ENCODE measurements around the gene MOV10L1.

The MOV10L1 gene

DNA sequence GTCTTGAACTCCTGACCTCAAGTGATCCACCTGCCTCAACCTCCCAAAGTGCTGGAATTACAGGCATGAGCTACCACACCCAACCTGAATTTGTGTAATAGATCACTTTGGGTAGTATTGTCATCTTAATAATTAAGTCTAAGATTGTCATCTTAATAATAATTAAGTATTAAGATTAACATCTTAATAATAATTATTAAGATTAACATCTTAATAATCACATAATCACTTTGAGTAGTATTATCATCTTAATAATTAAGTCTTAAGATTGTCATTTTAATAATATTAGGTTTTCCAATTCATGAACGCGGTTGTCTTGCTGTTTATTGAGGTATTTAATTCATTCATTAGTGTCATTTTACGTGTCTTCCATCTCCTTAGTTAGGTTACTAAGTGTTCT is 8.2 kb downstream of the MOV10L1 start:
- Histone ChIP-seq H3K4me1 (ENCODE audit: control insufficient read depth, insufficient read depth, low read length) (no peaks in the 10 kb centered on the region), H3K9ac (ENCODE audit: low read depth, low read length) (no peak overlapping the region), H3K27me3 (ENCODE audit: control insufficient read depth, insufficient read depth, low read length) (no peaks in the 10 kb centered on the region), H3K4me3 (ENCODE audit: low read depth, low read length) (no peak overlapping the region), H3K9me3 (ENCODE audit: control insufficient read depth, insufficient read depth, low read length) (no peaks in the 10 kb centered on the region), H3K36me3 (ENCODE audit: control insufficient read depth, insufficient read depth, low read length) (no peaks in the 10 kb centered on the region)

DNA sequence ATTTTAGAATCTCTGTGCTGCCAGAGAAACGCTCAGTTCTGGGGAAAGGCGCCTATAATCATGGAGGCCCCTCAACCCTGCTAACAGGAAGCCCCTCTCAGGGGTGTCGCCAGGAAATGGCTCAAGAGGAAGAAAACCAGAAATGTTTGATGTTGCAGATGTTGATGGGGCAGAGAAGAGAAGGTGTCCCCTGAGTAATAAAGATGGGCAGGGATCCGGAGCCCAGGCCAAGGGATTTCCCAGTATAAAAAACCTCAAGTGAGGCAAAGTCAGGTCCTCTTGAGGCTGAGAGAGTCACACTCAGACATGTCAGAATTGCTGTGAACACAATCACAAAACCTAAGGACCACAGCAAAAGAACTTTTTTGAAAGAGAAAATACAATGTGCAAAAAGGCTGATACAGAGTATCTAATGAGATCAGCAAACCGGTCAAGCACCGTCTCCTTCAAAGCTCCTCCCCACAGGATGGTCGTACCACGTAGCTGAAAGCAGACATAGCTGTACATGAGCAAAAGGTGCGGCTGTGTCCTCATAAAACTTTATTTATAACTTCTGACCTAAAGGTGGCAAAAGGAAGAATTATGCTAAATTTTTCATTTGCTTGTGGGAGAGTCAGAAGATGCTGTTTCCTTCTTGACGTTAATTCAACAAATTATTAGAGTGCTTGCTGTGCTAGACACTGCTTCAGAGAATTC is 12.2 kb downstream of the MOV10L1 start:
- Histone ChIP-seq H3K4me1 (ENCODE audit: control insufficient read depth, insufficient read depth, low read length) (no peaks in the 10 kb centered on the region), H3K9me3 (ENCODE audit: control insufficient read depth, insufficient read depth, low read length) (no peaks in the 10 kb centered on the region), H3K4me3 (ENCODE audit: low read depth, low read length) (no peak overlapping the region), H3K9ac (ENCODE audit: low read depth, low read length) (no peak overlapping the region), H3K36me3 (ENCODE audit: control insufficient read depth, insufficient read depth, low read length) (no peaks in the 10 kb centered on the region), H3K27me3 (ENCODE audit: control insufficient read depth, insufficient read depth, low read length) (no peaks in the 10 kb centered on the region)

DNA sequence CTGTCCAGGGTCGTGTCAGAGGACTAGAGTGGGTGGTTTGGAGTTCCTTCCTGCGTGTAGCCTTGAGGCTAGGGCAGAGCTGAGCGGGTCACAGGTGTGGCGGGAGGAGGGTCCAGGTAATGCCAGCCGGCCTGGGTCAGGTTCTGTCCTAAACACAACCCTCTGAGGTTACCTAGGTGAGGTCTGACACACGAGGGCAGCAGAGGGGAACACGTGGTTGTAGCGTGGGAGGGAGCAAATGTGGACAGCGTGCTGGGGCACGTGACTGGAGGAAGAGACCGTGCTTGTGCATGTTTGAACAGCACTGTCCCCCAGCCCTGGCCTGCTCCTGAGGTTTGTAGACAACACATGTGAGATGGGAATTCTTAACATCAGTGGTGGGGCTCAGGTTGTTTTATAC is 13.1 kb downstream of the MOV10L1 start:
- H3K9ac ChIP-seq (ENCODE audit: low read depth, low read length), result no peak overlapping the region
- no peaks in the 10 kb centered on the region for H3K36me3 ChIP-seq (ENCODE audit: control insufficient read depth, insufficient read depth, low read length)
- H3K4me3 ChIP-seq (ENCODE audit: low read depth, low read length), result no peak overlapping the region
- H3K27me3 ChIP-seq (ENCODE audit: control insufficient read depth, insufficient read depth, low read length), result no peaks in the 10 kb centered on the region
- no peaks in the 10 kb centered on the region for H3K4me1 ChIP-seq (ENCODE audit: control insufficient read depth, insufficient read depth, low read length)
- no peaks in the 10 kb centered on the region for H3K9me3 ChIP-seq (ENCODE audit: control insufficient read depth, insufficient read depth, low read length)

DNA sequence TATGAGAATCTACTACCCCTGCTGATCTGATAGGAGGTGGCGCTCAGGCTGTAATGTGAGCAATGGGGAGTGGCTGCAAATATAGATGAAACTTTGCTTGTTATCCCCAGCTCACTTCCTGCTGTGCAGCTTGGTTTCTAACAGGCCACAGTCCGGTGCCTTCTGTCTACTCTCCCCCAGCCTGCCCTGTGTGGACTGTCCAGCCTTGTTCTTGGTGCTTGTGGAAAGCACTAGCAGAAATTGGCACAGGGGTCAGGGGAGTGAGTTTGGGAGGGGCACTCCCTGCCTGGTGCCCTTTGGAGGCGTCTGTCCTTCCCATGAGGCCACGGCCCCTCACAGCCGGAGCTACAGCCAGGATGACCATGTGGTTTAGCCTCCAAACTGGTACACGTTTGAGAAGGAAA is 14.3 kb downstream of the MOV10L1 start:
- H3K27me3 ChIP-seq (ENCODE audit: control insufficient read depth, insufficient read depth, low read length), result no peaks in the 10 kb centered on the region
- no peak overlapping the region for H3K4me3 ChIP-seq (ENCODE audit: low read depth, low read length)
- no peaks in the 10 kb centered on the region for H3K4me1 ChIP-seq (ENCODE audit: control insufficient read depth, insufficient read depth, low read length)
- H3K9me3 ChIP-seq (ENCODE audit: control insufficient read depth, insufficient read depth, low read length), result no peaks in the 10 kb centered on the region
- no peaks in the 10 kb centered on the region for H3K36me3 ChIP-seq (ENCODE audit: control insufficient read depth, insufficient read depth, low read length)
- H3K9ac ChIP-seq (ENCODE audit: low read depth, low read length), result no peak overlapping the region

DNA sequence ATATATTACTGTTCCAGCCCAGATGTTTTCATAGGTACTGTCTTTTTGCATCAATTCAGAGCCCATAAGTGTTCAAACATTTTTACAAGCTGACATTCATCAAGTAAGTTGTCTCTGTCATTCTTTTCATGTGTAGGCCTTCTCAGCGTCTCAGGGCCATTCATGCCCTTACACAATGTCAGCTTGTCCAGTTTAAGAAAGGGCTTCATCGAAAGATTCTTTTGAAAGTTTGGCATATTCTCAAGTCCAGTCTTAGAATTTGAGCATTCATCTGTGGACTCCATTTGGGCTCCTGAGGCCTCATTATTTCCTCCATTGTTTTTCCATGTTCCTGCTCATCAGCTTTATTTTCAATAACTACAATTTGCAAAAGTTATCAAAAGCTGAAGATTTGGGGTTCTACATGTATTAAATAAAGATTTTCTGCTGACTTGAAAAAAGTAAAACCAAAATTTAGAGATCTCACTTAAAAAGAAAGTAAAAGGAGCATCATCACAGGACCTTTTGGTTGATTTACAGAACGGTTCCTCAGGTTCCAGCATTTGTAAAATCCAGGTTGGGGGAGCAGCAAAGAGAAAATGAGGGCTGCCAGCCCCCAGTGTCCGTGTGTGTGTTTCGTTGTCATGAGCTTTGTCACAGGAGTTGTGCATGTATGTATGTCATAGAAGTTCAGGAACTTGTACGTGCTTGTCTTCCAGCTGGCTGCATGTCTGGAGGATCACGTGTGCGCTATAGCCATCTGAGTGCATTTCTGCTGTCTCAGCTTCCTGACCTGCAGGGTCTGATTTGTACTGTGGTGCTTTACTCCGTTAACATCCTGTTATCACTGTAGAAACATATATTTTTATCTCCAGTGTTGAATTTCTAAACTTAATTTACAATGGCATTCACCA is 15.6 kb downstream of the MOV10L1 start:
- H3K4me3 ChIP-seq (ENCODE audit: low read depth, low read length), result no peak overlapping the region

DNA sequence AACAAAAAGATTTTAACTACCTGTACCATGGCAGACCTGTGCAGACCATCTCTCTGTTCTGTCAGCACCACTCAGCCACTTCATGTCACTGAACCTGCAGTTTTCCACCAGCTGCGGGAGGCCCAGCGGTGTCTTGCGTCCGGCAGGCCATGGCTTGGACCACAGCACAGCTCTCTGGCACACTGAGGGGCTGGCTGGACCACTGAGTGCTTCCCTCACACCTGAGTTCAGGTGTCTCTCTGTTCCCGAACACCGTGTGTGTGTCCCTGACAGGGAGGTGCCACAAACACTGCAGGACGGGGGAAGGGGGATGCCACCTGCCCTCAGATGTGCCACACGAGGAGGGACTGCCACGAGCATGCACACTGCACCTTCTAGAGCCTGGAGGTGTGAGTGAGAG is 17.7 kb downstream of the MOV10L1 start:
- H3K4me3 ChIP-seq (ENCODE audit: low read depth, low read length), result no peak overlapping the region
- no peaks in the 10 kb centered on the region for H3K27me3 ChIP-seq (ENCODE audit: control insufficient read depth, insufficient read depth, low read length)
- H3K36me3 ChIP-seq (ENCODE audit: control insufficient read depth, insufficient read depth, low read length), result no peaks in the 10 kb centered on the region
- H3K9me3 ChIP-seq (ENCODE audit: control insufficient read depth, insufficient read depth, low read length), result no peaks in the 10 kb centered on the region
- peaks cover 3% of the 10 kb centered on the region for H3K4me1 ChIP-seq (ENCODE audit: control insufficient read depth, insufficient read depth, low read length)
- H3K9ac ChIP-seq (ENCODE audit: low read depth, low read length), result no peak overlapping the region

More for the DNA sequence above, 15.6 kb downstream of the MOV10L1 start:
- Histone ChIP-seq H3K27me3 (ENCODE audit: control insufficient read depth, insufficient read depth, low read length) (no peaks in the 10 kb centered on the region), H3K36me3 (ENCODE audit: control insufficient read depth, insufficient read depth, low read length) (no peaks in the 10 kb centered on the region), H3K9ac (ENCODE audit: low read depth, low read length) (no peak overlapping the region), H3K4me1 (ENCODE audit: control insufficient read depth, insufficient read depth, low read length) (no peaks in the 10 kb centered on the region), H3K9me3 (ENCODE audit: control insufficient read depth, insufficient read depth, low read length) (no peaks in the 10 kb centered on the region)

DNA sequence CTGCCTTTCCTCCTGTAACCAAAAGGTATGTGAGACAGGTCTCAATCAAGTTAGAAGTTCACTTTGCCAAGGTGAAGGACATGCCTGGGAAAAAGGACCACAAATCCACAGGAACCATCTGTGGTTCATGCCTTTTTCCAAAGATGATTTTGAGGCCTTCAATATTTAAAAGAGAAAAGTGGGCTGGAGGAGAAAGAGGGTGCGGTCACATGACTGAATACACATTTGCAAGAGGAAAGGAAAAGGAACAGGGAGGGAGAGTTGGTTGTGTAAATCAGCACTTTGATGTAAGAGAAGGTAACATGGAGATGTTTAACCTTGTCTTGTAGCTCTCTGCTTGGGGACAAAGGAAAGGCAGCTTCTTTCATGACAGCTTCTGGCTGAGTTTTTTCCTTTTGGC is 21.2 kb downstream of the MOV10L1 start:
- H3K9ac ChIP-seq (ENCODE audit: low read depth, low read length), result no peak overlapping the region
- H3K4me3 ChIP-seq (ENCODE audit: low read depth, low read length), result no peak overlapping the region
- H3K4me1 ChIP-seq (ENCODE audit: control insufficient read depth, insufficient read depth, low read length), result peaks cover 3% of the 10 kb centered on the region
- no peaks in the 10 kb centered on the region for H3K27me3 ChIP-seq (ENCODE audit: control insufficient read depth, insufficient read depth, low read length)
- no peaks in the 10 kb centered on the region for H3K9me3 ChIP-seq (ENCODE audit: control insufficient read depth, insufficient read depth, low read length)
- no peaks in the 10 kb centered on the region for H3K36me3 ChIP-seq (ENCODE audit: control insufficient read depth, insufficient read depth, low read length)

DNA sequence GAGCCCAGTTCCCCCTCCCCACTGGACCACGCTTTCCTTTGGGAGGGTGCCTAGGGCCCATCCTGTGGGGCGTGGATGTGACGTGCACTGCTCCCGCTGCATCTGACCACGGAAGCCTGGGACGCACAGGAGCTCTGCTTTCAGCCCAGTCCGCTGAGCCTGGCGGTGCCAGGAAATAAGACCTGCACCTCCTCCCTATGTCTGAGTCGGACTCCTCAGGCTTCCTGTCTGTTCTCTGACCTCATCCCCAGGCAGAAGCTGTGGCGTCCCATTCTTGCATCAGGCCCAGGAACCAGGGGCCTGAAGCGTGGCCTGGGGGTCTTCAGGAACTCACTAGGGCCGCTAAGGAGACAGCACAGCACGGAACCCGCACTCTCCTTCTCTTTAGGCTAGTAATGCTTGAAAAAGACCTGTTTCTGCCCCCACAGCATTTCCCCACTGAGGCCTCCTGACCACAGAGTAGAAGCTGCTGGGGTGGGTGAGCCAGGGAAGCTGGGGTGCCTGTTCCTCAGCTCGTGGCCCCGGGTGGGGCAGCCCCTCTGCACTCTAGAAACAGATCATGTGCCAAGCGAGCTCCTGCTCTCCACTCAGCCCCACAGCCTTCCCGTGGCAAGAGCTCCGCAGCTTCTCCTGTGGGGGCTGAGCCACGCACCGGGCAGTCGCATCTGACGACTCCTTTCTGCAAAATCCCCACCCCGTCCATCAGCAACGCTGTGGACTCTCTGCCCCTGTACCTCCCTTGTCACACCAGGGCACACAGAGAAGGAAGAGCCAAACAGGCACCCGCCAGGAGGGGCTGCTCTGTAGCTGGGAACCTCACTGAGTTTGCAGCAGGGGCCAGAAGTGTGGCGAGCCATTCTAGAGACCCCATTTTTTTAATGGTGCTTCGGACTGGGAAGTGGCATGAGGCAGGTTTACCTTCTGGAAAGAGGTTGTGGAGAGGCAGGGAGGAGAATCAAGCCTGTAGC is 22.6 kb downstream of the MOV10L1 start:
- H3K9me3 ChIP-seq (ENCODE audit: control insufficient read depth, insufficient read depth, low read length), result no peaks in the 10 kb centered on the region
- no peaks in the 10 kb centered on the region for H3K36me3 ChIP-seq (ENCODE audit: control insufficient read depth, insufficient read depth, low read length)
- H3K4me3 ChIP-seq (ENCODE audit: low read depth, low read length), result no peak overlapping the region
- H3K9ac ChIP-seq (ENCODE audit: low read depth, low read length), result no peak overlapping the region
- H3K4me1 ChIP-seq (ENCODE audit: control insufficient read depth, insufficient read depth, low read length), result peaks cover 3% of the 10 kb centered on the region
- no peaks in the 10 kb centered on the region for H3K27me3 ChIP-seq (ENCODE audit: control insufficient read depth, insufficient read depth, low read length)

DNA sequence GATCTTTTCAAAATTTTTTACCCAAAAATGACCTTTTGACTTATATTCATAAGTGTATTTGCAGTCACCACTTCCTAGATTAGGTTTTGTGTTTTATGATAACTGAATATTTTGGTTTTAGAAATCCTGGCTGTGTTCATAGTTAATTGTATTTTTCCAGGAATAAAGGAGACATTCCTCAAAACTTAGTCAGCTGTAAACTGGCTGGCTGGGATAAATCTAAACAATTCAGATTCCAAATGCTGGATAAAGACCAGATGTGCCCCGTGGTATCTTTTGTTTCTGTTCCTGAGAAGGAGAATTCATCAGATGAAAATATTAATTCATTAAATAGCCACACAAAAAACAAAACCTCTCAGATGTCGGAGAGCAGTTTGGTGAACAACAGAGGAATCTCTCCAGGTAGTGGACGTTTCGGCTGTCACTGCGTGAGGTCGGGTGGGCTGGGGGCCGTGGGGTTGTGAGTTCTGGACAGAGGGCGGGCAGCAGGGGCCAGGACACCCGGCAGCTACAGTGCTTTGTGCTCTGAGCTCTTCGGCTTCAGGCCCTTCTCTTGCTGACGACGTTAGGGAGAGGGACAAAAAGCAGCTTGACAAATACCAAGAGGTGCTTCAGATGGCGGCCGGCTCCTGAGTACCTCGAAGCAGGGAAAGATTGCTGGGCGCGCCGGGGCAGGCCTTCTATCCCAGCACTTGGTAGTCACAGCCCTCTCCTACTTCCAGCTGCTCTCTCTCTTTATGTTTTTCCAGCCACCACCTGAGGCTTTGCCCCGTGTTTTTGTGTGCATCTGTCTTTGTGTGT is 24.6 kb downstream of the MOV10L1 start:
- H3K9me3 ChIP-seq (ENCODE audit: control insufficient read depth, insufficient read depth, low read length), result no peaks in the 10 kb centered on the region
- no peaks in the 10 kb centered on the region for H3K27me3 ChIP-seq (ENCODE audit: control insufficient read depth, insufficient read depth, low read length)
- no peaks in the 10 kb centered on the region for H3K36me3 ChIP-seq (ENCODE audit: control insufficient read depth, insufficient read depth, low read length)
- no peak overlapping the region for H3K9ac ChIP-seq (ENCODE audit: low read depth, low read length)
- H3K4me3 ChIP-seq (ENCODE audit: low read depth, low read length), result no peak overlapping the region
- peaks cover 3% of the 10 kb centered on the region for H3K4me1 ChIP-seq (ENCODE audit: control insufficient read depth, insufficient read depth, low read length)

DNA sequence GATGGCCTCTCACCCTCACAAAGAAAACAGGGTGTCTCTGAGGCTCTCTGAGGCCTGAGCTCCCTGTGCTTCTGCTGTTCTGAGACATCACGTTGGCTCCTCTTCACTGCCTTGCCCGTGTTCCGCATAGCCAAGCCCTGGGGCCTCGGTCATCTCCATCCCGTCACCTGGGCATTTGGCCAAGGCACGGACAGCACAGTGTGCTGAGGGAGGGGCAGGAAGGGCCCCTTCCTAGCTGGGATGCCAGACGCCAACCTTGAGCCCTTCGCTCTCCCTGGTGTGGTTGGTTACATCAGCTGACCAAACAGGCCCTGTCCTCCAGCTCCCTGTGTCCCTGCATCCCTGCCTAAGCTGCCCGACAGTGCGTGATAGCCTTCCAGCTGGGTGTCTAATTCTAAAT is 25.9 kb downstream of the MOV10L1 start:
- peaks cover 3% of the 10 kb centered on the region for H3K4me1 ChIP-seq (ENCODE audit: control insufficient read depth, insufficient read depth, low read length)
- H3K9ac ChIP-seq (ENCODE audit: low read depth, low read length), result no peak overlapping the region
- no peak overlapping the region for H3K4me3 ChIP-seq (ENCODE audit: low read depth, low read length)
- no peaks in the 10 kb centered on the region for H3K9me3 ChIP-seq (ENCODE audit: control insufficient read depth, insufficient read depth, low read length)
- no peaks in the 10 kb centered on the region for H3K36me3 ChIP-seq (ENCODE audit: control insufficient read depth, insufficient read depth, low read length)
- no peaks in the 10 kb centered on the region for H3K27me3 ChIP-seq (ENCODE audit: control insufficient read depth, insufficient read depth, low read length)
